Hematopoietic multipotent progenitor cell treated with erythropoietin and hydrocortisone succinate and interleukin-3 and kit ligand, for 15 days (in vitro differentiated cells): Measurements from ENCODE around the gene SMIM32.

Source experiments
- DNase-seq: peaks from one replicate; pipeline ENCODE4 v3.0.0-alpha.2; 2015; ENCODE audit warnings: low spot score

SMIM32 gene

GRCh38 chr5:136186796-136187195, 6.2 kb downstream of the SMIM32 start:
- no peak for DNase-seq

- no peak for DNase-seq
Measured at GRCh38 chr5:136185974-136186665, 6.8 kb downstream of the SMIM32 start.

- no peak for DNase-seq
Measured at GRCh38 chr5:136182618-136183017, 10.3 kb downstream of the SMIM32 start.

- DNase-seq = peak; percentile 61
Measured at GRCh38 chr5:136174021-136174659, 18.8 kb downstream of the SMIM32 start.

- DNase-seq = no peak
Measured at GRCh38 chr5:136169218-136169617, 23.7 kb downstream of the SMIM32 start.

GRCh38 chr5:136166909-136167308, 26.1 kb downstream of the SMIM32 start:
- DNase-seq = no peak

GRCh38 chr5:136164226-136164625, 28.7 kb downstream of the SMIM32 start:
- DNase-seq = no peak

GRCh38 chr5:136162008-136162407, 31.0 kb downstream of the SMIM32 start:
- DNase-seq = no peak

- DNase-seq = no peak
Measured at GRCh38 chr5:136159457-136159856, 33.5 kb downstream of the SMIM32 start.

- DNase-seq = no peak
Measured at GRCh38 chr5:136157514-136157913, 35.4 kb downstream of the SMIM32 start.

GRCh38 chr5:136155761-136156160, 37.2 kb downstream of the SMIM32 start:
- DNase-seq = no peak

- DNase-seq = no peak
Measured at GRCh38 chr5:136155078-136155477, 37.9 kb downstream of the SMIM32 start.

- DNase-seq = no peak
Measured at GRCh38 chr5:136153581-136154236, 39.3 kb downstream of the SMIM32 start.

- DNase-seq = no peak
Measured at GRCh38 chr5:136149891-136150290, 43.1 kb downstream of the SMIM32 start.

GRCh38 chr5:136147632-136148031, 45.3 kb downstream of the SMIM32 start:
- no peak for DNase-seq

- no peak for DNase-seq
Measured at GRCh38 chr5:136146201-136146600, 46.8 kb downstream of the SMIM32 start.

- DNase-seq = no peak
Measured at GRCh38 chr5:136145030-136145429, 47.9 kb downstream of the SMIM32 start.

- no peak for DNase-seq
Measured at GRCh38 chr5:136143763-136144162, 49.2 kb downstream of the SMIM32 start.

- no peak for DNase-seq
Measured at GRCh38 chr5:136143312-136143711, 49.6 kb downstream of the SMIM32 start.

- no peak for DNase-seq
Measured at GRCh38 chr5:136141561-136141960, 51.4 kb downstream of the SMIM32 start.
